Prostate gland (tissue), 2 donors: ENCODE data around the gene SNURF. TPM values are rescaled to one million over a fixed set of nuclear protein-coding genes. Genes with fewer than 3 reads are reported as not detected.

Experiments used
- DNase-seq: peaks from one replicate; pipeline ENCODE4 v3.0.0-alpha.2; 2019; ENCODE audit warnings: low spot score
- H3K27ac ChIP-seq, 2 donors: fragments of 200-600 bp; sonication (generic); 2 replicates each; pipeline ENCODE4 v1.5.1; 2017 to 2019
- H3K27me3 ChIP-seq: fragments of 200-600 bp; sonication (generic); replicated peaks from 2 replicates; pipeline ENCODE4 v1.5.1; 2019; ENCODE audit not compliant: insufficient read depth
- H3K36me3 ChIP-seq, 2 donors: fragments of 200-600 bp; sonication (generic); 1 replicate in 1 of 2; 2 replicates in 1 of 2; pipeline versions ENCODE4 v1.5.1 to v1.8.1; 2017 to 2019
- H3K4me1 ChIP-seq: fragments of 200-600 bp; sonication (generic); replicated peaks from 2 replicates; pipeline ENCODE4 v1.5.1; 2019
- H3K4me3 ChIP-seq, 2 donors: fragments of 200-600 bp; sonication (generic); 2 replicates each; pipeline ENCODE4 v1.5.1; 2017 to 2019
- H3K9me3 ChIP-seq: fragments of 200-600 bp; sonication (generic); 2 replicates; pipeline ENCODE4 v1.5.1; 2017
- POLR2A ChIP-seq: fragments of 450-650 bp; IDR thresholded peaks from one replicate; pipeline ENCODE4 v1.6.1; 2016; ENCODE audit warnings: antibody characterized with exemption, mild to moderate bottlenecking
- POLR2AphosphoS5 ChIP-seq: sonication (generic); formaldehyde crosslinking; IDR thresholded peaks from one replicate; pipeline ENCODE4 v1.6.1; 2017; ENCODE audit warnings: antibody characterized with exemption
- WGBS: methylation state at CpG from one replicate; pipeline ENCODE4 v1.1.5; 2018; 5-methylcytosine and 5-hydroxymethylcytosine counted together
- intact Hi-C: fragments of 100-400 bp; cut with DNase I; formaldehyde crosslinking; loops from one replicate; pipeline ENCODE4 v1.14.2; 2022
- small RNA-seq, 2 donors: library from RNA; depleted of rRNA; stranded (forward); fragments of <200 nt; gene quantifications; one replicate each; pipeline ENCODE3, GENCODE V24; 2016
- total RNA-seq, 2 donors: library from RNA; depleted of rRNA; stranded (reverse); fragments of >200 nt; gene quantifications; one replicate each; pipeline ENCODE4 v1.1.0, GENCODE V29; 2016
- TF ChIP-seq, protein P1 (sequence below), 4 experiments: fragments of 200-600 bp in 2 of 4; fragments of 450-650 bp in 2 of 4; sonication (generic) in 2 of 4; IDR thresholded peaks; 1 replicate in 3 of 4; 2 replicates in 1 of 4; pipeline ENCODE4 v1.5.1; 2016 to 2019; ENCODE audit warnings: antibody characterized with exemption in 4 of 4, mild to moderate bottlenecking in 2 of 4, moderate library complexity in 2 of 4

SNURF gene
- total RNA-seq, 2 donors from 2014 or later: 6.9 to 9.6 TPM

GRCh38 chr15:24986653-24987052 is 31.9 kb downstream of the SNURF start:
- no peak overlapping the region for H3K4me3 ChIP-seq
- no peak overlapping the region for H3K27ac ChIP-seq
- intact Hi-C loops: no loop called here
- TF ChIP-seq POLR2A: no peak
- TF ChIP-seq, protein P1, sequence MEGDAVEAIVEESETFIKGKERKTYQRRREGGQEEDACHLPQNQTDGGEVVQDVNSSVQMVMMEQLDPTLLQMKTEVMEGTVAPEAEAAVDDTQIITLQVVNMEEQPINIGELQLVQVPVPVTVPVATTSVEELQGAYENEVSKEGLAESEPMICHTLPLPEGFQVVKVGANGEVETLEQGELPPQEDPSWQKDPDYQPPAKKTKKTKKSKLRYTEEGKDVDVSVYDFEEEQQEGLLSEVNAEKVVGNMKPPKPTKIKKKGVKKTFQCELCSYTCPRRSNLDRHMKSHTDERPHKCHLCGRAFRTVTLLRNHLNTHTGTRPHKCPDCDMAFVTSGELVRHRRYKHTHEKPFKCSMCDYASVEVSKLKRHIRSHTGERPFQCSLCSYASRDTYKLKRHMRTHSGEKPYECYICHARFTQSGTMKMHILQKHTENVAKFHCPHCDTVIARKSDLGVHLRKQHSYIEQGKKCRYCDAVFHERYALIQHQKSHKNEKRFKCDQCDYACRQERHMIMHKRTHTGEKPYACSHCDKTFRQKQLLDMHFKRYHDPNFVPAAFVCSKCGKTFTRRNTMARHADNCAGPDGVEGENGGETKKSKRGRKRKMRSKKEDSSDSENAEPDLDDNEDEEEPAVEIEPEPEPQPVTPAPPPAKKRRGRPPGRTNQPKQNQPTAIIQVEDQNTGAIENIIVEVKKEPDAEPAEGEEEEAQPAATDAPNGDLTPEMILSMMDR (IDR thresholded peaks at IDR 0.05): no peak
- TF ChIP-seq POLR2AphosphoS5: no peak
- no peak for DNase-seq
- H3K27me3 ChIP-seq: no peaks in the 10 kb centered on the region
- no peaks in the 10 kb centered on the region for H3K9me3 ChIP-seq
- no peaks in the 10 kb centered on the region for H3K4me1 ChIP-seq
- WGBS: 90% methylated on average over 5 of the region's 6 CpGs
- no peaks in the 10 kb centered on the region for H3K36me3 ChIP-seq

Small RNAs within 50 kb of the gene (small RNA-seq; reads per million reads assigned to genes)
- gene AC090602.1: 0 reads per million in 2 donors
- gene AC124312.4: 0.09 to 0.10 reads per million in 2 donors
- 0 reads per million in 2 donors for gene AC124312.5

Other genes with a start within 250 kb of the SNURF start
- gene SNRPN, start within 50 bp of the SNURF start, total RNA-seq: 100 to 1,000 TPM; 312 to 514 TPM